Ishikawa (cell line): ENCODE measurements around the gene DHRS1.

ENCODE experiments used
- CEBPB ChIP-seq: IDR thresholded peaks from 2 replicates; pipeline ENCODE4 v1.6.1; 2012
- EP300 ChIP-seq: IDR thresholded peaks from 2 replicates; pipeline ENCODE4 v1.6.1; 2012; ENCODE audit warnings: borderline replicate concordance
- FOXM1 ChIP-seq: IDR thresholded peaks from 2 replicates; pipeline ENCODE4 v1.6.1; 2012; ENCODE audit warnings: low read depth, borderline replicate concordance
- NFIC ChIP-seq: IDR thresholded peaks from 2 replicates; pipeline ENCODE4 v1.6.1; 2012
- RAD21 ChIP-seq: IDR thresholded peaks from 2 replicates; pipeline ENCODE4 v1.6.1; 2012; ENCODE audit warnings: low read depth
- TAF1 ChIP-seq: IDR thresholded peaks from 2 replicates; pipeline ENCODE4 v1.6.1; 2012; ENCODE audit warnings: low read depth, mild to moderate bottlenecking
- TCF12 ChIP-seq: IDR thresholded peaks from 2 replicates; pipeline ENCODE4 v1.6.1; 2012; ENCODE audit warnings: low read depth
- ZBTB7A ChIP-seq: IDR thresholded peaks from 2 replicates; pipeline ENCODE4 v1.6.1; 2012; ENCODE audit warnings: low read depth
- TF ChIP-seq, protein P1 (sequence below): IDR thresholded peaks from 2 replicates; pipeline ENCODE4 v1.6.1; 2012; ENCODE audit warnings: low read depth, mild to moderate bottlenecking

GRCh38 chr14:24246765-24247212, 52.8 kb downstream of the DHRS1 start:
- TF ChIP-seq NFIC, result no peak
- TF ChIP-seq TCF12, result no peak
- no peak for TF ChIP-seq RAD21
- TF ChIP-seq EP300, result no peak
- no peak for TF ChIP-seq FOXM1
- no peak for TF ChIP-seq ZBTB7A
- TF ChIP-seq CEBPB, result no peak
- no peak for TF ChIP-seq TAF1
- TF ChIP-seq, protein P1, sequence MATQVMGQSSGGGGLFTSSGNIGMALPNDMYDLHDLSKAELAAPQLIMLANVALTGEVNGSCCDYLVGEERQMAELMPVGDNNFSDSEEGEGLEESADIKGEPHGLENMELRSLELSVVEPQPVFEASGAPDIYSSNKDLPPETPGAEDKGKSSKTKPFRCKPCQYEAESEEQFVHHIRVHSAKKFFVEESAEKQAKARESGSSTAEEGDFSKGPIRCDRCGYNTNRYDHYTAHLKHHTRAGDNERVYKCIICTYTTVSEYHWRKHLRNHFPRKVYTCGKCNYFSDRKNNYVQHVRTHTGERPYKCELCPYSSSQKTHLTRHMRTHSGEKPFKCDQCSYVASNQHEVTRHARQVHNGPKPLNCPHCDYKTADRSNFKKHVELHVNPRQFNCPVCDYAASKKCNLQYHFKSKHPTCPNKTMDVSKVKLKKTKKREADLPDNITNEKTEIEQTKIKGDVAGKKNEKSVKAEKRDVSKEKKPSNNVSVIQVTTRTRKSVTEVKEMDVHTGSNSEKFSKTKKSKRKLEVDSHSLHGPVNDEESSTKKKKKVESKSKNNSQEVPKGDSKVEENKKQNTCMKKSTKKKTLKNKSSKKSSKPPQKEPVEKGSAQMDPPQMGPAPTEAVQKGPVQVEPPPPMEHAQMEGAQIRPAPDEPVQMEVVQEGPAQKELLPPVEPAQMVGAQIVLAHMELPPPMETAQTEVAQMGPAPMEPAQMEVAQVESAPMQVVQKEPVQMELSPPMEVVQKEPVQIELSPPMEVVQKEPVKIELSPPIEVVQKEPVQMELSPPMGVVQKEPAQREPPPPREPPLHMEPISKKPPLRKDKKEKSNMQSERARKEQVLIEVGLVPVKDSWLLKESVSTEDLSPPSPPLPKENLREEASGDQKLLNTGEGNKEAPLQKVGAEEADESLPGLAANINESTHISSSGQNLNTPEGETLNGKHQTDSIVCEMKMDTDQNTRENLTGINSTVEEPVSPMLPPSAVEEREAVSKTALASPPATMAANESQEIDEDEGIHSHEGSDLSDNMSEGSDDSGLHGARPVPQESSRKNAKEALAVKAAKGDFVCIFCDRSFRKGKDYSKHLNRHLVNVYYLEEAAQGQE, result no peak
